Dermis blood vessel endothelial cell (primary cell): Measurements from ENCODE around the gene PARD3. TPM values are rescaled to one million over a fixed set of nuclear protein-coding genes. Genes with fewer than 3 reads are reported as not detected.
A peak's percentile ranks its signal among the peaks of the same experiment; 100 is the strongest.

Experiments used
- DNase-seq: peaks from one replicate; pipeline ENCODE4 v3.0.0; 2010
- total RNA-seq: library from RNA; depleted of rRNA; stranded (reverse); fragments of >200 nt; gene quantifications from 2 replicates; pipeline ENCODE4 v1.2.3, GENCODE V29; 2014

PARD3 gene
- total RNA-seq, 1 donor from 2014 or later = 36.4 TPM

- DNase-seq = no peak
These were observed 406.7 kb downstream of the PARD3 start for GRCh38 chr10:34408381-34408780.

- peak; percentile 76 for DNase-seq
These were observed 407.7 kb downstream of the PARD3 start for GRCh38 chr10:34407324-34407805.

- no peak for DNase-seq
These were observed 408.4 kb downstream of the PARD3 start for GRCh38 chr10:34406463-34407323.

- DNase-seq = peak; percentile 72
These were observed 409.3 kb downstream of the PARD3 start for GRCh38 chr10:34405611-34406462.

GRCh38 chr10:34403512-34403911 lies 411.6 kb downstream of the PARD3 start:
- DNase-seq = no peak

GRCh38 chr10:34400075-34400474 lies 415.0 kb downstream of the PARD3 start:
- DNase-seq = no peak

GRCh38 chr10:34399013-34399412 lies 416.1 kb downstream of the PARD3 start:
- DNase-seq = no peak

GRCh38 chr10:34397324-34397723 lies 417.8 kb downstream of the PARD3 start:
- no peak for DNase-seq

GRCh38 chr10:34396663-34397062 lies 418.4 kb downstream of the PARD3 start:
- DNase-seq = no peak

GRCh38 chr10:34392641-34393170 lies 422.4 kb downstream of the PARD3 start:
- no peak for DNase-seq

- DNase-seq = peak; percentile 36
These were observed 423.9 kb downstream of the PARD3 start for GRCh38 chr10:34391168-34391567.

GRCh38 chr10:34389801-34390200 lies 425.3 kb downstream of the PARD3 start:
- DNase-seq = no peak

- DNase-seq = no peak
These were observed 428.2 kb downstream of the PARD3 start for GRCh38 chr10:34386921-34387320.

- DNase-seq = no peak
These were observed 430.7 kb downstream of the PARD3 start for GRCh38 chr10:34384372-34384771.

- no peak for DNase-seq
These were observed 432.5 kb downstream of the PARD3 start for GRCh38 chr10:34382626-34383025.

- no peak for DNase-seq
These were observed 434.2 kb downstream of the PARD3 start for GRCh38 chr10:34380856-34381255.

GRCh38 chr10:34378297-34378696 lies 436.8 kb downstream of the PARD3 start:
- DNase-seq = no peak

GRCh38 chr10:34377833-34378232 lies 437.3 kb downstream of the PARD3 start:
- DNase-seq = no peak

GRCh38 chr10:34374356-34375045 lies 440.6 kb downstream of the PARD3 start:
- DNase-seq = no peak

GRCh38 chr10:34373211-34373610 lies 441.9 kb downstream of the PARD3 start:
- DNase-seq = no peak

GRCh38 chr10:34372509-34372908 lies 442.6 kb downstream of the PARD3 start:
- no peak for DNase-seq

GRCh38 chr10:34370126-34370525 lies 445.0 kb downstream of the PARD3 start:
- DNase-seq = no peak

GRCh38 chr10:34369120-34369519 lies 446.0 kb downstream of the PARD3 start:
- DNase-seq = no peak
